ENCODE measurements around the gene KCTD18. TPM values are rescaled to one million over a fixed set of nuclear protein-coding genes. Genes with fewer than 3 reads are reported as not detected.
A peak's percentile ranks its signal among the peaks of the same experiment; 100 is the strongest.

Gene KCTD18
- total and polyA plus RNA-seq, 10 of the 15 experiments (the other 5 are each of a cell fraction or from before 2014, with no cell fraction given), result 1.4 to 16.9 (median 12.5) TPM

DNA sequence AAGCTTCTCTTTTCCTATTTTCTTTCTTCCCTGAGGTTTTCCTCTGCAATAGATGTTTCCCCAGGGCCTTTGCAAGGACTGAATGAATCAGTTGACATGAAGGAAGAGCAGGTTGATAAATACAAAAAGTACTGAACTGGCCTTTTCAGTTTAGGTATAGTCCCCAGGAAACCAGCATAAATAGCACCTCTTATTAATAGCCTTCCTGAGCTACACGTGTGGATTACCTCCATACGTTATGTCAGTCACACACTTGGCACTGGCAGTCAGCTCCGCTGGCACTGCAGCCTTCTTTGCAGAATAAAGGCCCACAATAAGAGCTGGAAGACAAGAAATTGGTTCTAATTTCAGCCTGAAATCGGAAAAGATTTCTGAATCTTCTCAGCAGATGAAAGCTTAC lies 60.7 kb downstream of the KCTD18 start:
- no peaks in the 10 kb centered on the region for H3K9me3 ChIP-seq (replicated peaks; ENCODE audit: control insufficient read depth, insufficient read depth, low read length)
- no peak overlapping the region for H2AFZ ChIP-seq (ENCODE audit: control insufficient read depth, low read depth, low read length)
- H3K4me1 ChIP-seq (ENCODE audit: control insufficient read depth, insufficient read depth, low read length), result 0 out of 2 replicates have a peak, but pooled peaks cover 2% of the 10 kb centered on the region
- H4K20me1 ChIP-seq (ENCODE audit: control insufficient read depth, insufficient read depth), result no peaks in the 10 kb centered on the region
- RAD21 ChIA-PET (ENCODE audit: unreplicated experiment), result interaction anchor here (1.0 to 2.3 kb wide), 4 partner anchors 18 to 33 kb away, joined by 4 to 13 read pairs (median 8); no protein-coding TSS in a partner anchor
- DNase-seq (ENCODE audit: low read depth, low spot score), result no peak
- POLR2A ChIA-PET, result interaction anchor here (0.9 to 1.0 kb wide), 2 partner anchors 21 to 31 kb away, joined by 3 read pairs; no protein-coding TSS in a partner anchor
- no peak overlapping the region for H3K9ac ChIP-seq (ENCODE audit: control insufficient read depth, insufficient read depth, low read length)
- no peak overlapping the region for H3K4me2 ChIP-seq (ENCODE audit: control insufficient read depth, insufficient read depth)
- peak; percentile 16; the same call in 1 of the 3 replicates for ATAC-seq
- SMC1A ChIA-PET (ENCODE audit: uncharacterized antibody, unreplicated experiment), result interaction anchor here (0.7 to 2.0 kb wide), 13 partner anchors 9 to 469 kb away, joined by 3 to 6 read pairs (median 3); no protein-coding TSS in a partner anchor
- H3K36me3 ChIP-seq (ENCODE audit: control insufficient read depth in 2 of 2, insufficient read depth in 2 of 2, low read length in 1 of 2), result no peaks in the 10 kb centered on the region; a peak in 1 of 4 replicates
- in situ Hi-C loops (cut with MboI), result no loop called here
- no peak for FAIRE-seq
- intact Hi-C loops (cut with micrococcal nuclease; ENCODE audit: unreplicated experiment), result no loop called here
- WGBS (ENCODE audit: insufficient coverage, insufficient replicate concordance, low lambda C conversion rate, missing lambda C conversion rate), result 39% methylated on average over 4 of the region's 4 CpGs
- H3K27ac ChIP-seq (ENCODE audit: control insufficient read depth, insufficient read depth), result no peak overlapping the region
- no peak overlapping the region for H3K4me3 ChIP-seq
- no TSS peak for BruUV-seq (replicated peaks)
- no peaks in the 10 kb centered on the region for H3K79me2 ChIP-seq (ENCODE audit: control insufficient read depth, insufficient read depth, low read length)
- TF ChIP-seq BHLHE40 (IDR thresholded peaks at IDR 0.05; ENCODE audit: borderline replicate concordance in 1 of 2, low read depth in 2 of 2, low read length in 1 of 2) (peak; percentile 17 to 60; a peak in 2 of 4 replicates), ZSCAN29 (IDR thresholded peaks at IDR 0.05) (no peak), SP1 (IDR thresholded peaks at IDR 0.05; ENCODE audit: low read depth, low read length) (no peak), IKZF2 (IDR thresholded peaks at IDR 0.05) (no peak), ZNF384 (IDR thresholded peaks at IDR 0.05; ENCODE audit: borderline replicate concordance, low read depth, low read length) (no peak)
- CTCF ChIA-PET, result interaction anchor here (0.7 to 7.2 kb wide), 3 partner anchors 22 to 695 kb away, joined by 3 to 68 read pairs (median 20); no protein-coding TSS in a partner anchor
- H3K27me3 ChIP-seq (replicated peaks in 1 of 2; ENCODE audit: control insufficient read depth in 2 of 2, insufficient read depth in 2 of 2, low read length in 1 of 2), result no peaks in the 10 kb centered on the region

DNA sequence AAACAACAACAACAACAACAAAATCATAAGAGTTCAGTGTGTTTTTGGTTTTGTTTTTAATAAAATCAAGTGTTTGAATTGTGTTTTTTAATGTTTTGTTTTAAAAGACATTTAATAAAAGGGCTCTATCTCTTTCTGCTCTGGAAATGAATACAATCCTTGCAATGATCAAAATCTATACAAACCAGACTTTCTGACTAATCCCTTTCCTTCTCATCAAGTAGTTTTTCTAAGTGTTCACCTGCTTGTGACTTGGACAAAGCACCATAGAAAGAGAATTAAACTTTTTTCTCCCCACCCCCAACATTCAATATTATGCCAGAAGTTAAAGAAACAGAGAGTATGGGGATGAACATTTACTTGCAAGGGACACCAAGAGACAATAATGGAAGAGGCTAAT lies 61.4 kb downstream of the KCTD18 start:
- POLR2A ChIA-PET, result interaction anchor here (1.0 kb wide), 1 partner anchor 31 kb away, joined by 3 read pairs; no protein-coding TSS in a partner anchor
- BruUV-seq (replicated peaks), result no TSS peak
- intact Hi-C loops (cut with micrococcal nuclease; ENCODE audit: unreplicated experiment), result no loop called here
- no peak for FAIRE-seq
- Histone ChIP-seq H3K4me2 (ENCODE audit: control insufficient read depth, insufficient read depth) (no peak overlapping the region), H2AFZ (ENCODE audit: control insufficient read depth, low read depth, low read length) (no peak overlapping the region), H3K79me2 (ENCODE audit: control insufficient read depth, insufficient read depth, low read length) (no peaks in the 10 kb centered on the region), H3K27ac (ENCODE audit: control insufficient read depth, insufficient read depth) (no peak overlapping the region), H3K9me3 (replicated peaks; ENCODE audit: control insufficient read depth, insufficient read depth, low read length) (no peaks in the 10 kb centered on the region), H3K4me3 (no peak overlapping the region), H4K20me1 (ENCODE audit: control insufficient read depth, insufficient read depth) (no peaks in the 10 kb centered on the region), H3K27me3 (replicated peaks in 1 of 2; ENCODE audit: control insufficient read depth in 2 of 2, insufficient read depth in 2 of 2, low read length in 1 of 2) (no peaks in the 10 kb centered on the region), H3K36me3 (ENCODE audit: control insufficient read depth in 2 of 2, insufficient read depth in 2 of 2, low read length in 1 of 2) (no peaks in the 10 kb centered on the region; a peak in 1 of 4 replicates), H3K4me1 (ENCODE audit: control insufficient read depth, insufficient read depth, low read length) (0 out of 2 replicates have a peak, but pooled peaks cover 2% of the 10 kb centered on the region), H3K9ac (ENCODE audit: control insufficient read depth, insufficient read depth, low read length) (no peak overlapping the region)
- CTCF ChIA-PET, result interaction anchor here (0.7 to 7.2 kb wide), 4 partner anchors 8 to 695 kb away, joined by 3 to 68 read pairs (median 14); no protein-coding TSS in a partner anchor
- RAD21 ChIA-PET (ENCODE audit: unreplicated experiment), result interaction anchor here (1.2 to 2.3 kb wide), 2 partner anchors 19 to 23 kb away, joined by 3 to 13 read pairs; no protein-coding TSS in a partner anchor
- DNase-seq (ENCODE audit: low read depth, low spot score), result no peak
- in situ Hi-C loops (cut with MboI), result no loop called here
- ATAC-seq, result no peak
- no peak for TF ChIP-seq KLF5 (IDR thresholded peaks at IDR 0.05; ENCODE audit: partially characterized antibody)
- TF ChIP-seq, protein P1, sequence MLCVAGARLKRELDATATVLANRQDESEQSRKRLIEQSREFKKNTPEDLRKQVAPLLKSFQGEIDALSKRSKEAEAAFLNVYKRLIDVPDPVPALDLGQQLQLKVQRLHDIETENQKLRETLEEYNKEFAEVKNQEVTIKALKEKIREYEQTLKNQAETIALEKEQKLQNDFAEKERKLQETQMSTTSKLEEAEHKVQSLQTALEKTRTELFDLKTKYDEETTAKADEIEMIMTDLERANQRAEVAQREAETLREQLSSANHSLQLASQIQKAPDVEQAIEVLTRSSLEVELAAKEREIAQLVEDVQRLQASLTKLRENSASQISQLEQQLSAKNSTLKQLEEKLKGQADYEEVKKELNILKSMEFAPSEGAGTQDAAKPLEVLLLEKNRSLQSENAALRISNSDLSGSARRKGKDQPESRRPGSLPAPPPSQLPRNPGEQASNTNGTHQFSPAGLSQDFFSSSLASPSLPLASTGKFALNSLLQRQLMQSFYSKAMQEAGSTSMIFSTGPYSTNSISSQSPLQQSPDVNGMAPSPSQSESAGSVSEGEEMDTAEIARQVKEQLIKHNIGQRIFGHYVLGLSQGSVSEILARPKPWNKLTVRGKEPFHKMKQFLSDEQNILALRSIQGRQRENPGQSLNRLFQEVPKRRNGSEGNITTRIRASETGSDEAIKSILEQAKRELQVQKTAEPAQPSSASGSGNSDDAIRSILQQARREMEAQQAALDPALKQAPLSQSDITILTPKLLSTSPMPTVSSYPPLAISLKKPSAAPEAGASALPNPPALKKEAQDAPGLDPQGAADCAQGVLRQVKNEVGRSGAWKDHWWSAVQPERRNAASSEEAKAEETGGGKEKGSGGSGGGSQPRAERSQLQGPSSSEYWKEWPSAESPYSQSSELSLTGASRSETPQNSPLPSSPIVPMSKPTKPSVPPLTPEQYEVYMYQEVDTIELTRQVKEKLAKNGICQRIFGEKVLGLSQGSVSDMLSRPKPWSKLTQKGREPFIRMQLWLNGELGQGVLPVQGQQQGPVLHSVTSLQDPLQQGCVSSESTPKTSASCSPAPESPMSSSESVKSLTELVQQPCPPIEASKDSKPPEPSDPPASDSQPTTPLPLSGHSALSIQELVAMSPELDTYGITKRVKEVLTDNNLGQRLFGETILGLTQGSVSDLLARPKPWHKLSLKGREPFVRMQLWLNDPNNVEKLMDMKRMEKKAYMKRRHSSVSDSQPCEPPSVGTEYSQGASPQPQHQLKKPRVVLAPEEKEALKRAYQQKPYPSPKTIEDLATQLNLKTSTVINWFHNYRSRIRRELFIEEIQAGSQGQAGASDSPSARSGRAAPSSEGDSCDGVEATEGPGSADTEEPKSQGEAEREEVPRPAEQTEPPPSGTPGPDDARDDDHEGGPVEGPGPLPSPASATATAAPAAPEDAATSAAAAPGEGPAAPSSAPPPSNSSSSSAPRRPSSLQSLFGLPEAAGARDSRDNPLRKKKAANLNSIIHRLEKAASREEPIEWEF (IDR thresholded peaks at IDR 0.05; ENCODE audit: insufficient replicate concordance, low read depth, low read length), result no peak
- no peak for TF ChIP-seq EED (IDR thresholded peaks at IDR 0.05; ENCODE audit: low read depth)
- TF ChIP-seq RFX5 (IDR thresholded peaks at IDR 0.05; ENCODE audit: low read depth, low read length), result no peak
- TF ChIP-seq ZBED1 (IDR thresholded peaks at IDR 0.05; ENCODE audit: borderline replicate concordance), result no peak
- SMC1A ChIA-PET (ENCODE audit: uncharacterized antibody, unreplicated experiment), result interaction anchor here (0.7 to 5.2 kb wide), 11 partner anchors 8 to 468 kb away, joined by 3 to 28 read pairs (median 5); no protein-coding TSS in a partner anchor
